NCI-H2107 treated with DMSO at 0.1 percent for 48 hours (cell line): ENCODE measurements around the gene CFI.

Experiments
- DNase-seq: peaks from one replicate; lab custom pipeline; 2025; ENCODE audit not compliant: unreplicated experiment; lab: John Stamatoyannopoulos, UW

CFI gene

DNA sequence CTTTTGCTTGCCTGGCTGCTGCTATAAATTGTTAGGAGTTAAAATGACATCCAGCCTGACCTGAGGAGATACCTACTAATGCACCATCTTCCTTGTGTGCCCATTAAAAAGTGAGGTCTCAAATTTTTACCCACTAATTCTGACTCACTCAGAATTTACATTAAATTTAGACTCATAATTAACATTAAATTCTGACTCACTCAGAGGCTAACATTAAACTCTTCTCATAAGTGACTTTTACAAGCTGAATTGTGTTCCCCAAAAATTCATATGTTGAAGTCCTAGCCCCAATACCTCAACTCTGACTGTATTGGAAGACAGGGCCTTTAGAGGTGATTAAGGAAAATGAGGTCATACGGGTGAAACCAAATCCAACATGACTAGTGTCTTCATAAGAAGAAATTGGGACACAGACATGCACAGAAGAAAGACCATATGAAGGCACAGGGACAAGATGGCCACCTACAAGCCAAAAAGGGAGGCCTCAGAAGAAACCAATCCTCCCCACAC lies 110.3 kb downstream of the CFI start:
- no peak for DNase-seq
